Caco-2 (cell line): ENCODE data around the gene S1PR1. TPM values are rescaled to one million over a fixed set of nuclear protein-coding genes. Genes with fewer than 3 reads are reported as not detected.

Experiments
- BruUV-seq: library from RNA; stranded (reverse); fragments of 400-500 nt; replicated peaks from 2 replicates; lab custom pipeline; 2021; lab: Mats Ljungman, UMichigan
- CTCF ChIA-PET: fragments of 300-600 bp; sonication (Branson Sonifier 250); formaldehyde crosslinking; loops from one replicate; lab custom pipeline; 2022; ENCODE audit warnings: antibody characterized with exemption; lab: Charles Lee
- POLR2A ChIA-PET: fragments of 300-600 bp; sonication (Branson Sonifier 250); formaldehyde crosslinking; loops from one replicate; lab custom pipeline; 2022; ENCODE audit warnings: antibody characterized with exemption; lab: Charles Lee
- DNase-seq, 2 experiments: peaks; one replicate each; pipeline versions ENCODE4 v3.0.0 to v3.0.0-alpha.2; 2020 to 2022
- H3K27me3 ChIP-seq: replicated peaks from 2 replicates; pipeline ENCODE4 v1.6.0; 2011; ENCODE audit warnings: low read length; ENCODE audit not compliant: control insufficient read depth, insufficient read depth
- H3K36me3 ChIP-seq: 2 replicates; pipeline ENCODE4 v1.5.1; 2011; ENCODE audit warnings: low read length; ENCODE audit not compliant: control insufficient read depth, insufficient read depth
- H3K4me1 ChIP-seq: fragments of 250-450 bp; sonication (Bioruptor Pico); 2 replicates; pipeline ENCODE4 v1.5.1; 2020; ENCODE audit warnings: mild to moderate bottlenecking
- H3K4me3 ChIP-seq: 2 replicates; pipeline ENCODE4 v1.5.1; 2011; ENCODE audit warnings: low read depth, mild to moderate bottlenecking, control low read depth, low read length
- H3K9me3 ChIP-seq: fragments of 250-450 bp; sonication (Bioruptor Pico); 2 replicates; pipeline ENCODE4 v1.5.1; 2020; ENCODE audit warnings: mild to moderate bottlenecking, moderate library complexity
- H3K27ac Mint-ChIP-seq: one replicate; pipeline ENCODE4 v1.8.0; 2022; ENCODE audit warnings: mixed read lengths; ENCODE audit not compliant: unreplicated experiment
- H3K27me3 Mint-ChIP-seq: one replicate; pipeline ENCODE4 v1.8.0; 2022; ENCODE audit warnings: mixed read lengths; ENCODE audit not compliant: insufficient read depth, unreplicated experiment
- H3K36me3 Mint-ChIP-seq: one replicate; pipeline ENCODE4 v1.8.0; 2022; ENCODE audit warnings: mild to moderate bottlenecking, mixed read lengths; ENCODE audit not compliant: insufficient read depth, unreplicated experiment
- H3K4me1 Mint-ChIP-seq: one replicate; pipeline ENCODE4 v1.8.0; 2022; ENCODE audit warnings: low read depth, mixed read lengths; ENCODE audit not compliant: unreplicated experiment
- H3K4me3 Mint-ChIP-seq: one replicate; pipeline ENCODE4 v1.8.0; 2022; ENCODE audit warnings: mild to moderate bottlenecking, moderate library complexity, mixed read lengths; ENCODE audit not compliant: unreplicated experiment
- H3K9me3 Mint-ChIP-seq: one replicate; pipeline ENCODE4 v1.8.0; 2022; ENCODE audit warnings: mixed read lengths; ENCODE audit not compliant: unreplicated experiment
- CTCF ChIP-seq, 2 experiments: fragments of 200-600 bp in 1 of 2; IDR thresholded peaks; 1 replicate in 1 of 2; 2 replicates in 1 of 2; pipeline versions ENCODE4 v1.5.1 to v1.8.0; 2011 to 2022; ENCODE audit warnings: antibody characterized with exemption in 1 of 2, control low read depth in 1 of 2, inconsistent platforms in 1 of 2, low read depth in 1 of 2, low read length in 1 of 2, mild to moderate bottlenecking in 1 of 2, moderate library complexity in 1 of 2; ENCODE audit not compliant: insufficient read depth in 1 of 2, severe bottlenecking in 1 of 2, unreplicated experiment in 1 of 2
- intact Hi-C: fragments of 100-400 bp; cut with micrococcal nuclease; formaldehyde crosslinking; loops from one replicate; pipeline ENCODE4 v1.10.0; 2022; ENCODE audit not compliant: unreplicated experiment
- total RNA-seq: library from RNA; stranded (reverse); gene quantifications from 2 replicates; pipeline ENCODE4 v1.2.3, GENCODE V29; 2022

Gene S1PR1
- total RNA-seq, 1 experiment from 2014 or later: not detected

- CTCF ChIA-PET: no interaction called here
- Histone ChIP-seq H3K4me1 (no peaks in the 10 kb centered on the region), H3K36me3 (no peaks in the 10 kb centered on the region), H3K9me3 (no peaks in the 10 kb centered on the region), H3K27me3 (no peaks in the 10 kb centered on the region), H3K4me3 (no peak overlapping the region)
- Mint-ChIP-seq H3K4me1 (no peaks in the 10 kb centered on the region), H3K4me3 (no peak overlapping the region), H3K27ac (no peak overlapping the region), H3K36me3 (no peaks in the 10 kb centered on the region), H3K27me3 (peaks cover 5% of the 10 kb centered on the region), H3K9me3 (no peaks in the 10 kb centered on the region)
- no peak for TF ChIP-seq CTCF (IDR thresholded peaks at IDR 0.05; ENCODE audit: insufficient read depth in 1 of 2, low read depth in 1 of 2, low read length in 1 of 2, severe bottlenecking in 1 of 2, unreplicated experiment in 1 of 2)
- POLR2A ChIA-PET: interaction anchor here (0.6 kb wide), 1 partner anchor 1133 kb away, joined by 5 read pairs; the partner anchor contains the start of gene TRMT13
- no peak for DNase-seq
- intact Hi-C loops: no loop called here
- BruUV-seq: no TSS peak
Measured at GRCh38 chr1:101265684-101266083, 28.9 kb downstream of the S1PR1 start.

- H3K4me1 Mint-ChIP-seq: no peaks in the 10 kb centered on the region
- intact Hi-C loops: no loop called here
- no peaks in the 10 kb centered on the region for H3K36me3 Mint-ChIP-seq
- H3K27me3 Mint-ChIP-seq: peaks cover 5% of the 10 kb centered on the region
- no peak for DNase-seq
- no peaks in the 10 kb centered on the region for H3K9me3 Mint-ChIP-seq
- H3K9me3 ChIP-seq: no peaks in the 10 kb centered on the region
- no peak overlapping the region for H3K4me3 Mint-ChIP-seq
- H3K4me3 ChIP-seq: no peak overlapping the region
- POLR2A ChIA-PET: no interaction called here
- CTCF ChIA-PET: no interaction called here
- no peak overlapping the region for H3K27ac Mint-ChIP-seq
- TF ChIP-seq CTCF (IDR thresholded peaks at IDR 0.05; ENCODE audit: insufficient read depth in 1 of 2, low read depth in 1 of 2, low read length in 1 of 2, severe bottlenecking in 1 of 2, unreplicated experiment in 1 of 2): no peak
- H3K4me1 ChIP-seq: no peaks in the 10 kb centered on the region
- H3K36me3 ChIP-seq: no peaks in the 10 kb centered on the region
- no peaks in the 10 kb centered on the region for H3K27me3 ChIP-seq
- no TSS peak for BruUV-seq
Measured at GRCh38 chr1:101267082-101267481, 30.3 kb downstream of the S1PR1 start.

- Mint-ChIP-seq H3K27me3 (peaks cover 5% of the 10 kb centered on the region), H3K27ac (no peak overlapping the region), H3K36me3 (no peaks in the 10 kb centered on the region), H3K4me3 (no peak overlapping the region), H3K4me1 (no peaks in the 10 kb centered on the region), H3K9me3 (no peaks in the 10 kb centered on the region)
- ChIA-PET POLR2A (no interaction called here), CTCF (no interaction called here)
- intact Hi-C loops: no loop called here
- no peak for TF ChIP-seq CTCF (IDR thresholded peaks at IDR 0.05; ENCODE audit: insufficient read depth in 1 of 2, low read depth in 1 of 2, low read length in 1 of 2, severe bottlenecking in 1 of 2, unreplicated experiment in 1 of 2)
- no peak overlapping the region for H3K4me3 ChIP-seq
- no peak for DNase-seq
- H3K36me3 ChIP-seq: no peaks in the 10 kb centered on the region
- no TSS peak for BruUV-seq
- no peaks in the 10 kb centered on the region for H3K9me3 ChIP-seq
- H3K4me1 ChIP-seq: no peaks in the 10 kb centered on the region
- H3K27me3 ChIP-seq: no peaks in the 10 kb centered on the region
Measured at GRCh38 chr1:101268893-101269292, 32.1 kb downstream of the S1PR1 start.
